NCI-H2227 treated with DMSO at 0.1 percent for 48 hours (cell line): ENCODE results near the gene MORN5.

Experiments used
- DNase-seq: peaks from one replicate; lab custom pipeline; 2025; lab: John Stamatoyannopoulos, UW

The MORN5 gene

DNA sequence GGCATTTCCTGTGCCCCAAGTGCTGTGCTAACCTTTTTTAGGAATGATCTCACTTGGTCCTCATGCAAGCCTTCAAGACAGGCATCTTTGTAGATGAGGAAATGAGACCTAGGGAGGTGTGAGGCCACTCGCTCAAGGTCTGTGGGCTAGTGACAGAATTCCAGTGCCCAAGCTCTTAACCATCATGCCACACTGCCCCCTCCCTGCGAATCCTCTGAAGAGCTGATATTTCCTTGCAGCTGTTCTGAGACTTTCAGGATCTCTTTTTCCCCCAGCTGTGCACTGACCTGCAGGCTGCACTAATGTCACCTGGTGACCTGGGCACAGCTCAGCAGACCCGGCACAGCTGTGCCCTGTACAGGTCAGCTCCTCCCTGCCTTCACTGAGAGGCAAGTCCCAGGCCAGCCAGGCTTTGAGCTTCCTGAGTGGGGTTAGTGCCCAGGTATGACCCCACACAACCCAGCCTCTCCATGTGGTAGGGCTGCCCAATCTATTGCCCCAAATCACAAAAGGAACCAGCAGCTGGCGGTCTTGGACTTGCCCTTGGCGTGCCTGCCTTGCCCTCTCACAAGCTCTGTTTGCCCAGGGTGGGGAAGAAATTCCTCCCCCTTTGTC lies 32.7 kb downstream of the MORN5 start:
- DNase-seq, result no peak

DNA sequence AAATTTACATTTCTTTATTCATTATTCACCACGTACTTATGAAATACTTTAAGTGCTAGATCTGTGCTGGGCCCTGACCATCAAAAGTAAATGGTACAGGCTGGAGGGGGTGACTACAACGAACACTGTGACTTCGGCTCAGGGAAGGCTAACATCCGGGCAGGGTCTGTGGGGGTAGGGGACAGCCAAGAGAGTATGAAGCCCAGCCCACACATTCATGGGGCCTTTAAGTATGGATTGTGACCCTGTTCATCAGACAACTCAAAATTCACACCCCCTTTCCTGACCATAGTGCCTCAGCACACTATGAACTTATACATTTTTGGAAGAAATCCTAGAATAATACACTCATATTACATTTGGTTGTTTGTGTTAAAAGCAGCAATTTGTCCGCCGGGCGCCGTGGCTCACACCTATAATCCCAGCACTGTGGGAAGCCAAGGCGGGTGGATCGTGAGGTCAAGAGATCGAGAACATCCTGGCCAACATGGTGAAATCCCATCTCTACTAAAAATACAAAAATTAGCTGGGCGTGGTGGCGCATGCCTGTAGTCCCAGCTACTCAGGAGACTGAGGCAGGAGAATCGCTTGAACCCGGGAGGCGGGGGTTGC lies 33.3 kb downstream of the MORN5 start:
- peak; percentile 46 for DNase-seq

DNA sequence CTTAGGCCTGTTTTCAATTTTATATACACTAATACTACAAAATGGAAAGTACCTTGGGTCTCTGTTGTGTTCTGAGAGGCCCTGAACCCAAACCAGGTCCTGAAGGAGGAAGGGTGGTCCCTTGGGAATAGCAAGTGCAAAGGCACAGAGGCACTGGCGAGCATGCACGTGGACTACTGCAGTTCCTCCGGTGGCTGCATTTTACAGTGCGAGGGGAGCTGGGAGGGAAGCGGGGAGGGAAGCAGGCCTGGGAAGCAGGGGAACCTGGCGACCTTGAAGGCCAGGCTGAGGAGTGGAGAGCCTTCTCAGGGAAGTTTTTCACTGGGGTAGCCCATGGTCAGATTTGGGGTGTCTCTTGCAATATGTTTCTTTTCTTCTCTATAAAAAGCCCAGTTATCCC lies 33.9 kb downstream of the MORN5 start:
- no peak for DNase-seq

DNA sequence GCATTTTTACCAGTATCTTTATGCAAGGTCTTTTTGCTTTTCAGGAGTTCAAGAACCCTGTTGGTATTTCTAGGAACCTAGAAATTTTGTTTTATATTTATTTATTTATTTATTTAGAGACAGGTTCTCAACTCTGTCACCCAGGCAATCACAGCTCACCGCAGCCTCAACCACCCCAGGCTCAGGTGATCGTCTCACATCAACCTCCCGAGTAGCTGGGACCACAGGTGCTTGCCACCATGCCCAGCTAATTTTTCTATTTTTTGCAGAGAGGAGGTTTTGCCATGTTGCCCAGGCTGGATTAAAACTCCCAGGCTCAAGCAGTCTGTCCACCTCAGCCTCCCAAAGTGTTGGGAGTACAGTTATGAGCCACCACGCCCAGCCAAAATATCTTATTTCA lies 36.2 kb downstream of the MORN5 start:
- DNase-seq, result no peak

DNA sequence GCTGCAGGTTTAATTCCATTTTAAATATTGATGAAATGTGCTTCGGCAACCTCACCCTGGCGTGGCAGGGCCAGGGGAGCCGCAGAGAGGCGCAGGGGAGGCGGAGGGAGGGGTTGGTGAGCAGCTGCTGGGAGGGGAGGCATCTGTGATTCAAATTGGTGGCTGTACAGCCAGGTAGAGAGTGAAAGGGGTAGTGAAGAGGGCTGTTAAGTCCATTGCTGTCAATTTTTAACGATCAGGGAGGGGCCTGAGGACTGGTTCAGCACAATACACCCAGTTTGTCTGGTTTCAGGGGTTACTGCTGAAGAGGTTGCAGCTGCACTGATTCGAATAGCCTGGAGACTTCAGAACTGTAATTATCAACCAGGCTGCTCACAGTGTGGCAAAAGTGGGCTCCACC lies 37.7 kb downstream of the MORN5 start:
- DNase-seq, result peak; percentile 86

DNA sequence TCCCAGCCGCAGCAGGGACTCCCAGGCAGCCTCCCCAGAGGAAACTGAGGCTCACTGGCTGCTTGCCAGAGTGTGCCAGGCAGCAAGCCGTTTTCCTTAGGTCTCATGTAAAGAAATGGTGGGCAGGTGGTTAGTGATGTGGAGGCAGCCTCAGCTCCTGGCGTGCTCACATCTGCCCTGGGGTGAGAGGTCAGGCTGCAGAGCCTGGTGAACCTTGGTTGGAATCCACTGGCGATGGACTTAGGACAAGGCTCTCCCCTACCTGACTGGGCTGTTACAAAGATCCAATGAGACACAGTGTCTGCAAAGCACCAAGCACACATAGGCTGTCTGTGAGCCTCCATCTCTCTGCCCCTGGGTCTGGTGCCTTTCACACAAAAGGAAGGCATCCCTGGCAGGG lies 38.2 kb downstream of the MORN5 start:
- no peak for DNase-seq

DNA sequence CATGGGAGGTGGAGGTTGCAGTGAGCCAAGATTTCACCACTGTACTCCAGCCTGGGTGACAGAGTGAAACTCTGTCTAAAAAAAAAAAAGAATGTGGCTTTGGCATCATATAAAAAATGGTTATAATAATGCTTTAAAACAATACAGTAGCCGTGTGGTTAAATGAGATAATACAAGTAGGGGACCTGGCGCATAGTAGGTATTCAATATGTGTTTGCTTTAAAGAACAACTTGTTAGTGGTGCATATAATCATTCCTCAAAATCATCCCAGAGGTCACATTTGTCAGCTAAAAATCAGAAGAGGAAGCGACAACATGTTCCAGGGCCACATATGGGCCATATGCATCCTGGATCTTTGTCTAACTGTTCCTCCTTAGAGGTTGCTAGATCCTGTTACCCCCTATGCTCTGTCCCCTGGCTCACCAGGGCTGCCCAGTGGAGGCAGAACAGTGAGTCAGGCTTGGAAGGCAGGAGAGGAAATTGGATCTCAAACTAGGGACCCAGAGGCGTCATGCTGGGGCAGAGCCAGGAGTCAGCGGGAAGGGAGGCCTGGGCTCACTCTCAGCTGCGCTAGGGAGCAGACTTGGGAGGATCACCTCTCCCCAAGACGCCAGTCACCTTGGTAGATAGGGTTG lies 41.4 kb downstream of the MORN5 start:
- DNase-seq, result no peak

DNA sequence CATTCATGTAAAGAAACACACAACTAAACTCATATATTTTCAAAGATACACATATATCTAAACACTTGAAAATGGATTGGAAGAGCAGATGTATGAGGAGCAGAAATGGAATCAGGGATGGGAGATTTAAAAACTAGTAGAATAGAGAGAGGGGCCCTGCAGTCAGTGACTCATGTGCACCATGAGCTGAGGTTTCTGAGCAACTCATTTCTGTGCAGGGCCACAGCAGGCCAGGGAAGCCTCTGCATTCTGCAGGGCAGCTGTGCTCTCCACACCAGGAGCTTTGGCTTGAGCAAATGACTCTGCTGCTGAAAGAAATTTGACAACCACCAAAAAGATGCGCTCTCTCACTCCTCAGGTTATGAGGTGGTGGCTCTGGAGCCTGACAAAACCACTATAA lies 41.9 kb downstream of the MORN5 start:
- no peak for DNase-seq

DNA sequence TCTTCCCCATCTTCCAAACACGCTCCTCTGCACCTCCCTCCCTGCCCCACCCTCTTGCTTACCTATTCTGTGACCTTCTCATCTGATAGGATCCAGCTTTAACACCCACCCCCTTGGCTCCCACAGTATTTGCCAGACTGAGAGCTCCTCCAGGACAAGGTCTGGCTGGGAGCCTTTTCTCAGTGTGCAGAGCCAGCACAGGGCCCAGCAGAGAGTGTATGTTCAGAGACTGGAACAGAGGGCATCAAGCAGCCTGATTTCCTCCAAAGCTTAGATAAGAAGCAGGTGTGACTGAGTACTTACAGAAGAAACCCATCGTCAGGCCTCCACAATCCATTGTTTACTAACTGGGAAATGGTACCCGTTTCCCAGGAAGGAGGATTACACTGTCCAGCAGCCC lies 42.4 kb downstream of the MORN5 start:
- no peak for DNase-seq

DNA sequence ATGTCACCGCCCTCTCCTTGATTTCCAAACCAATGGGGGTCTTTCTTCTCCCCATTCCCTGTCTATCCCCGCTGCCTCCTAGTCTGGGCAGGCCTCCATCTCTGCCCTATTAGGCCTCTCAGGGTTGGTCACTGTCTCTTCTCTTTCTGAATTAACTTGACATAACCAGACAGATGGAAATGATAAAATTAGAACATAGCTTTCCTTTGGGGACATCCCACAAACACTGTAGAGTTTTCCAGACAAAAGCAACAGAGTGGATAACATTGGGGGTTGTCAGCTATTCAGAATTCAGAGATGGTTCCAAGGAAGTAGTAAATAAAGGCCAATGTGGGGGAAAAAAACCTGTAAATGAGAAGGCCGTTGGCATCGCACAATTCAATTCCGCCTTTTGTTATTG lies 44.3 kb downstream of the MORN5 start:
- no peak for DNase-seq

DNA sequence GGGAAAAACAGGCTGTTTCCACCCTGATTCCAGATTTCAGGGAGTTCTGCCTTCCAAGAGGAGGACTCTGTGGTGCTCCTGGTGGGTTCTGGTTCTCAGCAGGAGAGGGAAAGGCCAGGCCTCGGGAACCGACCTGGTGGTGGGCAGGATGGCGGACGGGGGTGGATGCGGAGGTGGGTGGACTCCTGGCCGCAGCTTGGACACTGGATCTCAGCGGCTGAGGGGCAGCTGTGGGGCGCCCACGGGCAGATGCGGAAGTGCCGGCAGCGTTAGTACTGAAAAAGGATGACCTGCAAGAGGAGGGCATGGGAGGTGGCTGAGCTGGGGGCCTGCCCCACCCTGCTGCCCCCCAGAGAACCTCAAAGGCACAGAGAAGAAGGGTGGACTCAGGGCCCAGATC lies 44.8 kb downstream of the MORN5 start:
- no peak for DNase-seq

DNA sequence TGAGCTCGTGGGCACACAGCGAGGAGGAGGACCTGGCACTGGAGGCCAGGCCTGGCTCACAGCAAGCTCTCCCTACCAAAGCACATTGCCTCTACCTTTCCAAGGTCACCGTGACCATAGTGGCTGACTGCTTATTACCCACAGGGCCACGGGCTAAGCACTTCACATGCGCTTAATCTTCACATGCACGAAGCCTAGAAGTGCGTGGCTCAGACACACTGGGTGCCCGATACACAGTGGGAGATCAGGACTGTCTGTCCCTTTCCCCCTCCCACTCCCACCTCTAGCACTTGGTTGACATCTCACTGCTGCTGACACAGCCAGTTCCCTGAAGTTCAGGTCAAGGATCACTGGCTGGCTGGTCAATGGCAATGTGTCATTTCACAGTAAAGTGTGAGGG lies 45.5 kb downstream of the MORN5 start:
- DNase-seq, result no peak

DNA sequence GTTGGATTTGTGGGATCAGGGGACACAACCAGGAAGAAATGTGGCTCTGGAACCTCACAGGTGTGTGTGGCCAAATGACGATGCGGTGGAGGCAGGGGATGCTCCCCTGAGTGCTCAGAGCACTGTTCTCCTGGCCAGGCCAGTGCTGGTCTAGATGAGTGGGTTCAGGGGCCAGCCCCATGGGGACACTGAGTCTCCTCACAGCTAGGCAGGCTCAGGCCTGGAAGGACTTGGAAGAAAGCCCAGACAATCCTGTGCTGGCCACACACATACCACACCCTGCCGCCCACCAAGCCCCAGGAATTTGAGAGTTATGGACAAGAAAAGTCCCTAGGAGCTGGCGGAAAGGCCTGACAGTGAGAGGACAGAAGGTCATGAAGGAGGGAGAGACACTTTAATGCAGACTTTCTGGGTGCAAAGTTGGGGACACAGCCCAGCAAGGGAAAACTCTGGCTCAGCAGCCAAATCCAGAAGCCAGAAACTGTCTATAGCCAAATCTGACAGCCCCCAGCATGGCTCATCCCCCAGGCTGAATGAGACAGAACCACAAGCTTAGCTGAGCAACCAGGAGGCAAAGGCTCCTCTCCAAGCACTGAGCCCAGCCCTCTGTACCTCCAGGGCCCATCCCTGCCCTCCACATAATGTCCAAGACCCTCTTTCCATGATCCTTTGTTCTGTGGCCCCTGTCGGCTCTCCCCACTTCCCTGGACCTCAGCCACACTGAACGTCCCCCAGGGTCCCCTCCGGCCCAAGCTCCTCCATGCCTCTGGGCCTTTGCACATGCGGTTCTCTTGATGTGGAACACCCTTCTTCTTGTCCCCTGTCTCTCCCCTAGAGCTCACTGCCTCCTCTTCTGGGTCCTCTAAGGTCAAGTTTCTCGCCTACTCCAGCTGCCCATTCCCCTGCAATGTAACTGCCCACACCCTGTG lies 46.7 kb downstream of the MORN5 start:
- DNase-seq, result no peak

DNA sequence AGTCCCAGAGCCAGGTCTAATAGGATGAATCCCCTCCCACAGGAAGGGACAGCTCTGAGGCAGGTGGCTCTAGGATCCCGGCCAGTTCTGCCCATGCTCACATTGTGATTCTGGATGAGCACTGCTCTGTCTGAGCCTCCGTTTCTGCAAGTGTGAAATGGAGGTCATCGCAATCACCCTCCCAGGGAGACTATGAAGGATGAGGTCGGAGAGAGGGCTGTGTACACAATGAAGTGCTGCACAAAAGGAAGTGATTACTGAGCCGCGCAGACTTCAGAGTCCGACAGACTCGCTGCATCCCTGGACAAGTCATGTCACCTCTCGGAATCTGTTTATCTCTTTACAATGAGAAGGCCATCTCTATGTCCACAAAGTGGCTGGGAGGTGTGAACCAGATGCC lies 47.4 kb downstream of the MORN5 start:
- no peak for DNase-seq

DNA sequence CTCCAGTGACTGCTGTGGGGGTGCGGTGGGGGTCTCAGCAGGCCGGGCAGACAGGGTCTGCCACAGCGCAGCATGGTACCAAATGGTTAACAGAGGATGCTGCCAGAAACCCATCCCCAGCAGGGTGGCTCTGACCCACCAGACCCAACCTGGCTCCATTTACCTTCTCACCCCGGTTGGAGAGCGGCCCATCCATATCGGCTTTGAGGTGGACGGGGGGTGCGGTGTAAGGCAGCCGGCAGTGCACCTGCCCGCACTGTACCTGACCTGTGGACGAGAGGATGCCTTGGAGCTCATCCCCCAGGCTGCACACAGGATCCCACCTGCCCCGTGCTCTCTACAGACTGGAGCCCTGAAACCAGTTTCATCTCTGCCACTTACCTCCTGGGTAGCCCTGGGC lies 49.7 kb downstream of the MORN5 start:
- no peak for DNase-seq

DNA sequence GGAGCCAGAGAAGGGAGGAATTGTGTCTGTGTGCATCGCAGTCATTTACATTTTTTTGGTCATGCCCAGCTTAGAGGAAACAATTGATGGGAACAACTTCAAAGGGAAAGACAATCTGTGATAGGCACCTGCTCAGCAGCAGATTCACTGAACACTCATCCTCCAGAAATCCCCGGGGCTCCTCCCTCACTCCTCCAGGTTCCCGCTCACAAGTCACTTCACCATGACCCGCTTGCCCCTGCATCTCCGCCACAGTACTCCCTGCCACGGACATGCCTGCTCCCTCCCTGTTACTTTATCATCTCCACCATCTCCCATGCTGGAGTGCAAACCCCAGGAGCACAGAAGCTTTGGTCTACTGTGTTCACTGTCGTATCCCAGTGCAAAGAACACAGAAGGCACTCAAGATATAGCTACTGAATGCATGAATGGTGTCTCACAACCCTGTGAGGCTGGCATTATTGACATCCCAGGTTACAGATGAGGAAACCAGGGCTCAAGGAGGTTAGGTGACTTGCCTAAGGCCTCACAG lies 52.8 kb downstream of the MORN5 start:
- DNase-seq, result no peak

DNA sequence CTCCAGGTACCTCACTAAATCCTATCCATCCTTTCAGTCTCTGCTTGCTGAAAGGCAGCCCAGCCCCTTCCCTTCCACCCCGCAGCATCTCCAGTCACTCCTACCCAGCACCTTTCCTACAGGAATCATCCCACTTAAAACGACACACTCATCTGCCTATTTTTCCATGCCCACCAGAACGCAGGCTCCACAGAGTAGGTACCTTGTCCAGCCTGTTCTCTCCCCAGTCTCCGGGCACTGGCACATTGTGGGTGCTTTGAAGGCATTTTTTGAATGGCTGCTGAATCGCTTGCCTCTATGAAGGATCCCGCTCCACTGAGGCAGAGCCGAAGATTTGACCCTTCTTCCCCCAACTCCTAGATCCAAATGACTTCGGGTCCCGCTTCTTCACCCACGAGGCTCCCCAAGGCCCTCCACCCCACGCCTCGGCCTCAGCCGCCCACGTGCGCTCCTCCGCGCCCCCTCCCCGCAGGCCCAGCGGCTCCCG lies 53.4 kb downstream of the MORN5 start:
- no peak for DNase-seq

DNA sequence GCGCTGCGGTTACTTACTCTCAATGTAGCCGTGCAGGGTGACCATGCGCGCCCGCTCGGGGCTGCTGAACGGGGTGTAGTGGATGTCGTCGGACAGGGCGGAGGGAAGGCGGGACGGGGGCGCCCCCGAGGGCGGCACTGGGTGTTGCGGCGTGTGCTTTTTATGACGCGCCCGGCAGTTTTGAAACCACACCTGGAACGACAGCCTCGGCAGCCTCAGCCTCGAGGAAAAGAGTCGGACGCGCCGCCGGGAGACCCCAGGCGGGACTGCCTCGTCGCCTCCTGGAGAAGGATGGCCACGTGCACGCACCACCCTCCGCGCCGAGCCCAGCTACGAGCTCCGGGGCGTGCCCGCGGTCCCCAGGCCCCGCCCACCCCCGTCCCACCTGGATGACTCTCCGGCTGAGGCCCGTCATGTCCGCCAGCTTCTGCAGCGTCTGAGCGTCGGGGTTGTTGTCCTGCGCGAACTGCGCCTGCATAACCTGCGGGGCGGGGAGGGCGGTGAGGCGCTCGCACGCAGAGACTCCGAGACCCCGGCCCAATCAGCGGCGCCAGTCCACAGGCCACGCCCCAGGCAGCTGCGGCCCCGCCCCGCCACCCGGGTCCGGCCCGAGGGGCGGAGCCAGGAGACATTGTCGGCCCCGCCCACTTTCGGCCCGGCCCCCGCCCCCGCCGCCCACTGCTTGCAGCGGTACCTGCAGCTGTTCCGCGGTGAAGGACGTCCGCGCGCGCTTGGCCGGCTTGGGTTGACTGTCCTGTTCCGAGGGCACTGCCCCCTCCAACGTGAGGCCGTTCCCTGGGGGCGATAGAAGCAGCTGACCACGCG lies 54.1 kb downstream of the MORN5 start:
- DNase-seq, result peak; percentile 67

DNA sequence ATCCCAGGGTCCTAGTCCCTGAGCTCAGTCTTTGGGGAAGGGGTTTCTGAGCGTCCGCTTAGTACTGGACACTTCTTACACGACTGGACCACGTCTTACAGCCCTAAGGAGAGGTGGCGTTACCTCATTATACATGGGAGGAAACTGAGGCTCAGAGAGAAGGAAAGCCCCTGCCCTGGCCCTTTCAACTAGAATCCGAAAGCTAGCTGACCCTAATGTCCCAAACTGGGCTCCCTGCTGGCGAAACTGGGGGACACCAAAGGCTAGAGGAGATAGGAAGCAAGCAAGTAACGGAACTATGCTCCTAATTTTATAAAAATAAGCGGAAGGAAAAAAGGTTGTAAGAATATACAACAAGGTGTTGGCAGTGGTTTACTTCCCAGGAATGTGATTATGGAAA lies 54.8 kb downstream of the MORN5 start:
- DNase-seq, result no peak

DNA sequence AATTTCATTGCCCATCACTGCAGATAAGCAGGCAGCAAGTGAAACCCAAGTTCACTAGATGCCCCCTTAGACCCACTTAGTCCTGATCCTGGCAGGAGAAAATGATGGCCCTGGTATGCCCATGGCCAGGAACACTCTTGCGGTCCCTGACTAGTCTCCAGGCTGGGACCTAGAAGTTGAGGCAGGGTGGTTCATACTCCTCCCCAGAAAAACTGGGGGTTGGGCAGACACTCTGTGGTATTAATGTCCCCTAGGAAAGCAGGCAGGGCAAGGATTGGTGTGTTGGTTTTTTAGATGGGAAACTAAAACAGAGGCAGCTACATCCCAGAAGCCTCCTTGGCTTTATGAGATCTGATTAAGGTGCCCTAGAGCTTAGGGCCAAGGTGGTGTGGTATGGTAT lies 56.0 kb downstream of the MORN5 start:
- no peak for DNase-seq

DNA sequence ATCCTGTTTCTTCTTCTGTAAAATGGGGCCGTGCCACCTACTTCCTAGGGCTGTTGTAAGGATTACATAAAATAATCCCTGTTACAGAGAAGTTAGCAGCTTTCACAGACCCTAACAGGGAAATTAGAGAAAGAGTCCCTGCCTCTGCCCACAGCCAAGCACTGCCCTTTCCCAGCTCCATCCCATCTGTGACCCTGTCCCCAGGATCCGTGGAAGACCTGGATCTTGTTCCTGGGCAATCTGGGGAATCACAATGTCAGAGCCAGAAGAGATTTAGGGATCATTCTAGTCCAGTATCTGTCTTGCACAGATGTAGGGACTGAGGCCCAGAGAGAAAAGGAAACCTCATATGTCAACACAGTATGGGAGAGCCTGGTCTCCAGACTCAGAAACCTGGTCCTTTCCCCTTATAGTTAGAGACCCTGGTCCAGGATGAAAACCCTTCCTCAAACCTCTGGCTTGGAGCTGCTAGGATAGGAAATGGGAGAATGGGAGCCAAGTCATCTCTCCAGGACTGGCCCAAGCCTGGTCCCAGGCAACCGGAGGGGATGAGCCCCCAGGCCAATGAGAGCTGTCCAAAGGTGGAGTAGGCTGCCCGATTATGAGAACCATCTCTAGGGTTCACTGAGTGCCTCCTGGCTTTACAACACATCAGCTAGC lies 56.6 kb downstream of the MORN5 start:
- no peak for DNase-seq
